IMR-90 (cell line): ENCODE results near the gene AGMO. TPM values are rescaled to one million over a fixed set of nuclear protein-coding genes. Genes with fewer than 3 reads are reported as not detected.

Source experiments
- ATAC-seq: fragments of 200-7000 bp; cut with Tn5 transposase; 2 replicates; pipeline ENCODE4 v1.9.1; 2020; ENCODE audit warnings: low read depth, mild to moderate bottlenecking, moderate library complexity
- BruUV-seq: library from RNA; stranded (reverse); fragments of 400-500 nt; replicated peaks from 2 replicates; lab custom pipeline; 2021; lab: Mats Ljungman, UMichigan
- CTCF ChIA-PET: fragments of 300-600 bp; formaldehyde crosslinking; extraction: SDS; loops from one replicate; lab custom pipeline; 2021; ENCODE audit warnings: antibody characterized with exemption; lab: Yijun Ruan, JAX
- POLR2A ChIA-PET: fragments of 300-600 bp; sonication (Branson Sonifier 250); formaldehyde crosslinking; loops from one replicate; lab custom pipeline; 2022; ENCODE audit warnings: antibody characterized with exemption; ENCODE audit not compliant: unreplicated experiment; lab: Charles Lee
- DNase-seq: peaks from one replicate; pipeline ENCODE4 v3.0.0; 2013
- H2AFZ ChIP-seq: replicated peaks from 2 replicates; pipeline ENCODE3; 2013; ENCODE audit warnings: low read length, mild to moderate bottlenecking; ENCODE audit not compliant: poor library complexity
- H2AK5ac ChIP-seq: 2 replicates; pipeline ENCODE4 v1.6.1; 2013; ENCODE audit warnings: low read depth, low read length, inconsistent platforms
- H2AK9ac ChIP-seq: replicated peaks from 2 replicates; pipeline ENCODE3; 2013; ENCODE audit warnings: mild to moderate bottlenecking, low read depth, low read length, moderate library complexity; ENCODE audit not compliant: poor library complexity
- H2BK120ac ChIP-seq: 2 replicates; pipeline ENCODE4 v1.6.1; 2013; ENCODE audit warnings: low read depth, low read length, inconsistent platforms
- H2BK15ac ChIP-seq: 3 replicates; pipeline ENCODE4 v1.6.1; 2013; ENCODE audit warnings: low read depth, low read length, inconsistent platforms
- H2BK20ac ChIP-seq: 2 replicates; pipeline ENCODE4 v1.6.1; 2013; ENCODE audit warnings: low read depth, mild to moderate bottlenecking, inconsistent platforms, low read length, moderate library complexity
- H2BK5ac ChIP-seq: 2 replicates; pipeline ENCODE4 v1.6.1; 2013; ENCODE audit warnings: mild to moderate bottlenecking, low read depth, low read length, inconsistent platforms; ENCODE audit not compliant: poor library complexity, severe bottlenecking
- H3K14ac ChIP-seq: replicated peaks from 2 replicates; pipeline ENCODE4 v1.6.1; 2013; ENCODE audit warnings: low read depth, low read length, inconsistent platforms
- H3K18ac ChIP-seq: 2 replicates; pipeline ENCODE4 v1.6.1; 2013; ENCODE audit warnings: low read depth, low read length, control low read depth
- H3K23ac ChIP-seq: 2 replicates; pipeline ENCODE4 v1.6.1; 2013; ENCODE audit warnings: low read depth, low read length, inconsistent platforms
- H3K27ac ChIP-seq: 2 replicates; pipeline ENCODE4 v1.5.1; 2013; ENCODE audit warnings: mild to moderate bottlenecking, control low read depth, low read length; ENCODE audit not compliant: insufficient read depth
- H3K27me3 ChIP-seq: 2 replicates; pipeline ENCODE4 v1.6.1; 2013; ENCODE audit warnings: low read length; ENCODE audit not compliant: control insufficient read depth, insufficient read depth
- H3K36me3 ChIP-seq: 2 replicates; pipeline ENCODE4 v1.6.1; 2013; ENCODE audit warnings: low read length, mixed read lengths; ENCODE audit not compliant: control insufficient read depth, insufficient read depth
- H3K4ac ChIP-seq: 2 replicates; pipeline ENCODE4 v1.6.1; 2013; ENCODE audit warnings: low read depth, low read length, inconsistent platforms
- H3K4me1 ChIP-seq: 2 replicates; pipeline ENCODE4 v1.6.1; 2013; ENCODE audit warnings: low read length, mixed read lengths; ENCODE audit not compliant: control insufficient read depth, insufficient read depth
- H3K4me2 ChIP-seq: 2 replicates; pipeline ENCODE4 v1.6.1; 2013; ENCODE audit warnings: low read depth, mild to moderate bottlenecking, control low read depth, low read length, moderate library complexity
- H3K4me3 ChIP-seq: 2 replicates; pipeline ENCODE4 v1.5.1; 2013; ENCODE audit warnings: low read depth, mild to moderate bottlenecking, control low read depth, low read length, moderate library complexity; ENCODE audit not compliant: insufficient read depth
- H3K56ac ChIP-seq: 2 replicates; pipeline ENCODE4 v1.6.1; 2013; ENCODE audit warnings: low read length, inconsistent platforms; ENCODE audit not compliant: insufficient read depth; ENCODE audit errors: extremely low read depth
- H3K79me1 ChIP-seq, 2 experiments: 2 replicates each; pipeline ENCODE4 v1.6.1; 2013; ENCODE audit warnings: low read length in 2 of 2, inconsistent platforms in 1 of 2, low read depth in 1 of 2
- H3K9ac ChIP-seq: 2 replicates; pipeline ENCODE4 v1.6.1; 2013; ENCODE audit warnings: low read depth, low read length, control low read depth
- H3K9me1 ChIP-seq: 2 replicates; pipeline ENCODE4 v1.6.1; 2013; ENCODE audit warnings: low read length, inconsistent platforms; ENCODE audit not compliant: insufficient read depth
- H3K9me3 ChIP-seq: 2 replicates; pipeline ENCODE4 v1.6.1; 2013; ENCODE audit warnings: low read length; ENCODE audit not compliant: control insufficient read depth, insufficient read depth
- H4K20me1 ChIP-seq: 2 replicates; pipeline ENCODE4 v1.6.1; 2013; ENCODE audit warnings: low read length, inconsistent platforms; ENCODE audit not compliant: insufficient read depth
- H4K5ac ChIP-seq: 2 replicates; pipeline ENCODE4 v1.6.1; 2013; ENCODE audit warnings: mild to moderate bottlenecking, low read depth, low read length, control low read depth
- H4K8ac ChIP-seq, 2 experiments: 2 replicates each; pipeline ENCODE4 v1.6.1; 2013; ENCODE audit warnings: low read depth in 2 of 2, low read length in 2 of 2, control low read depth in 1 of 2, inconsistent platforms in 1 of 2
- H4K91ac ChIP-seq: 2 replicates; pipeline ENCODE4 v1.6.1; 2013; ENCODE audit warnings: low read depth, low read length, inconsistent platforms; ENCODE audit not compliant: insufficient read depth
- CTCF ChIP-seq: conservative IDR thresholded peaks from 2 replicates; pipeline ENCODE4 v1.5.1; 2012; ENCODE audit warnings: mild to moderate bottlenecking, low read depth, low read length, improper control_type of control experiment
- MXI1 ChIP-seq: IDR thresholded peaks from 2 replicates; pipeline ENCODE4 v1.6.1; 2012; ENCODE audit warnings: low read depth, mild to moderate bottlenecking, low read length, moderate library complexity, borderline replicate concordance
- RAD21 ChIP-seq: IDR thresholded peaks from 2 replicates; pipeline ENCODE4 v1.6.1; 2012; ENCODE audit warnings: low read length, improper control_type of control experiment
- WGBS, 2 experiments: methylation state at CpG; one replicate each; pipeline versions ENCODE4 v1.1.5 to v1.1.7; 2013; ENCODE audit warnings: missing lambda C conversion rate in 2 of 2; ENCODE audit not compliant: insufficient read length in 1 of 2; ENCODE audit errors: extremely low coverage in 2 of 2; 5-methylcytosine and 5-hydroxymethylcytosine counted together
- dilution Hi-C: fragments of 300-500 bp; cut with HindIII; formaldehyde crosslinking; loops from one replicate; pipeline ENCODE4 v1.14.3; 2018; ENCODE audit warnings: low sequenced_read_pairs; ENCODE audit not compliant: unreplicated experiment
- in situ Hi-C: fragments of 300-500 bp; cut with MboI; formaldehyde crosslinking; loops from 3 replicates; pipeline ENCODE4 v1.14.3; 2019; ENCODE audit warnings: low sequenced_read_pairs, inconsistent platforms, mixed read lengths
- intact Hi-C: fragments of 100-400 bp; cut with micrococcal nuclease; formaldehyde crosslinking; loops from 2 replicates; pipeline ENCODE4 v1.10.0; 2022
- polyA plus RNA-seq, 3 experiments: library from polyadenylated mRNA; depleted of rRNA; stranded (reverse); fragments of >200 nt; gene quantifications; 2 replicates each; pipeline ENCODE4 v1.2.3, GENCODE V29; 2012; ENCODE audit warnings: low replicate concordance in 1 of 3
- total RNA-seq: library from RNA; depleted of rRNA; stranded (reverse); fragments of >200 nt; gene quantifications from 2 replicates; pipeline ENCODE4 v1.2.3, GENCODE V29; 2012

The AGMO gene
- total and polyA plus RNA-seq, 2 of the 4 experiments (the other 2 are of a cell fraction) = not detected

- H4K20me1 ChIP-seq = no peaks in the 10 kb centered on the region
- H2BK5ac ChIP-seq = no peak overlapping the region
- POLR2A ChIA-PET = no interaction called here
- DNase-seq = no peak
- H4K8ac ChIP-seq = no peak overlapping the region
- no peak overlapping the region for H3K27ac ChIP-seq
- H3K4me1 ChIP-seq = no peaks in the 10 kb centered on the region
- intact Hi-C loops (no loop called here), dilution Hi-C loops (no loop called here), in situ Hi-C loops (no loop called here)
- H3K9ac ChIP-seq = no peak overlapping the region
- no peaks in the 10 kb centered on the region for H3K36me3 ChIP-seq
- no TSS peak for BruUV-seq
- H3K14ac ChIP-seq = no peak overlapping the region
- no peaks in the 10 kb centered on the region for H3K9me1 ChIP-seq
- H3K4me2 ChIP-seq = no peak overlapping the region
- H3K27me3 ChIP-seq = no peaks in the 10 kb centered on the region
- no CpG with 5 or more reads among the region's 5 CpGs for WGBS, 2 experiments
- no peak overlapping the region for H2BK20ac ChIP-seq
- H3K18ac ChIP-seq = no peak overlapping the region
- H2BK120ac ChIP-seq = no peak overlapping the region
- H3K4me3 ChIP-seq = no peak overlapping the region
- H3K4ac ChIP-seq = no peak overlapping the region
- H3K23ac ChIP-seq = no peak overlapping the region
- TF ChIP-seq RAD21 (no peak), MXI1 (no peak), CTCF (no peak)
- H3K56ac ChIP-seq = no peak overlapping the region
- no peak overlapping the region for H4K5ac ChIP-seq
- H3K9me3 ChIP-seq = no peaks in the 10 kb centered on the region
- no peak overlapping the region for H2AK5ac ChIP-seq
- no peak overlapping the region for H2AK9ac ChIP-seq
- no peak for ATAC-seq
- no peak overlapping the region for H2AFZ ChIP-seq
- H2BK15ac ChIP-seq = no peak overlapping the region
- H4K91ac ChIP-seq = no peak overlapping the region
- H3K79me1 ChIP-seq = no peaks in the 10 kb centered on the region
- CTCF ChIA-PET = interaction anchor here (0.7 kb wide), 1 partner anchor 10 kb away, joined by 3 read pairs; no protein-coding TSS in a partner anchor
Observed at GRCh38 chr7:15485431-15485830, 76.4 kb downstream of the AGMO start.
